NT2/D1 (cell line): ENCODE measurements around the gene PIGS.

Source experiments
- DNase-seq: peaks from one replicate; pipeline ENCODE4 v3.0.0-alpha.2; 2011; ENCODE audit warnings: low read depth, low spot score
- H3K27me3 ChIP-seq: 2 replicates; pipeline ENCODE4 v1.6.0; 2011; ENCODE audit warnings: mild to moderate bottlenecking; ENCODE audit not compliant: insufficient read length, insufficient read depth
- H3K36me3 ChIP-seq: 2 replicates; pipeline ENCODE4 v1.6.1; 2011; ENCODE audit warnings: mild to moderate bottlenecking, low read length, mixed read lengths; ENCODE audit not compliant: insufficient read depth, insufficient read length
- H3K4me1 ChIP-seq: 2 replicates; pipeline ENCODE4 v1.5.1; 2011; ENCODE audit not compliant: insufficient read depth, insufficient read length
- H3K4me3 ChIP-seq: 2 replicates; pipeline ENCODE4 v1.5.1; 2011; ENCODE audit warnings: low read depth; ENCODE audit not compliant: insufficient read length
- H3K9ac ChIP-seq: 2 replicates; pipeline ENCODE4 v1.6.0; 2011; ENCODE audit warnings: low read depth; ENCODE audit not compliant: insufficient read length
- H3K9me3 ChIP-seq: 2 replicates; pipeline ENCODE4 v1.5.1; 2011; ENCODE audit warnings: mild to moderate bottlenecking, low read length; ENCODE audit not compliant: insufficient read depth
- SUZ12 ChIP-seq: IDR thresholded peaks from 2 replicates; pipeline ENCODE4 v1.6.1; 2011; ENCODE audit not compliant: insufficient read length, insufficient read depth; ENCODE audit errors: extremely low read depth
- YY1 ChIP-seq: IDR thresholded peaks from 2 replicates; pipeline ENCODE4 v1.6.1; 2011; ENCODE audit not compliant: insufficient read length, insufficient read depth
- ZNF274 ChIP-seq: IDR thresholded peaks from 2 replicates; pipeline ENCODE4 v1.6.1; 2011; ENCODE audit warnings: mild to moderate bottlenecking, low read depth, low read length

The PIGS gene

GRCh38 chr17:28549236-28550132, 21.8 kb downstream of the PIGS start:
- TF ChIP-seq YY1 (no peak), SUZ12 (no peak), ZNF274 (no peak)
- Histone ChIP-seq H3K36me3 (peaks cover 32% of the 10 kb centered on the region), H3K4me3 (no peak overlapping the region), H3K9ac (no peak overlapping the region), H3K4me1 (peaks cover 18% of the 10 kb centered on the region), H3K27me3 (no peaks in the 10 kb centered on the region), H3K9me3 (no peaks in the 10 kb centered on the region)
- no peak for DNase-seq

GRCh38 chr17:28548417-28549130, 22.8 kb downstream of the PIGS start:
- no peak overlapping the region for H3K4me3 ChIP-seq

GRCh38 chr17:28547623-28548416, 23.5 kb downstream of the PIGS start:
- Histone ChIP-seq H3K27me3 (no peaks in the 10 kb centered on the region), H3K9ac (no peak overlapping the region), H3K4me1 (peaks cover 19% of the 10 kb centered on the region), H3K9me3 (no peaks in the 10 kb centered on the region), H3K36me3 (peaks cover 21% of the 10 kb centered on the region), H3K4me3 (no peak overlapping the region)
- TF ChIP-seq ZNF274, result no peak
- TF ChIP-seq SUZ12, result no peak
- no peak for TF ChIP-seq YY1
- DNase-seq, result no peak

More at GRCh38 chr17:28548417-28549130, 22.8 kb downstream of the PIGS start:
- no peak for DNase-seq
- TF ChIP-seq ZNF274, result no peak
- H3K9me3 ChIP-seq, result no peaks in the 10 kb centered on the region
- no peaks in the 10 kb centered on the region for H3K27me3 ChIP-seq
- H3K4me1 ChIP-seq, result peaks cover 19% of the 10 kb centered on the region
- peaks cover 23% of the 10 kb centered on the region for H3K36me3 ChIP-seq
- no peak overlapping the region for H3K9ac ChIP-seq

GRCh38 chr17:28547096-28547622, 24.2 kb downstream of the PIGS start:
- no peak for TF ChIP-seq ZNF274
- TF ChIP-seq SUZ12, result no peak
- no peak for TF ChIP-seq YY1
- Histone ChIP-seq H3K4me3 (no peak overlapping the region), H3K9me3 (no peaks in the 10 kb centered on the region), H3K27me3 (no peaks in the 10 kb centered on the region), H3K4me1 (peaks cover 19% of the 10 kb centered on the region), H3K36me3 (peaks cover 21% of the 10 kb centered on the region), H3K9ac (no peak overlapping the region)
- no peak for DNase-seq

GRCh38 chr17:28545787-28546415, 25.4 kb downstream of the PIGS start:
- H3K4me3 ChIP-seq, result no peak overlapping the region
- no peaks in the 10 kb centered on the region for H3K27me3 ChIP-seq
- H3K36me3 ChIP-seq, result peaks cover 21% of the 10 kb centered on the region
- peaks cover 19% of the 10 kb centered on the region for H3K4me1 ChIP-seq
- H3K9me3 ChIP-seq, result no peaks in the 10 kb centered on the region
- no peak for DNase-seq
- TF ChIP-seq ZNF274 (no peak), SUZ12 (no peak), YY1 (no peak)
- no peak overlapping the region for H3K9ac ChIP-seq

- peaks cover 18% of the 10 kb centered on the region for H3K36me3 ChIP-seq
- H3K4me1 ChIP-seq, result peaks cover 19% of the 10 kb centered on the region
- TF ChIP-seq YY1, result no peak
- TF ChIP-seq ZNF274, result no peak
- no peak for TF ChIP-seq SUZ12
- no peak for DNase-seq
- H3K9ac ChIP-seq, result no peak overlapping the region
- no peaks in the 10 kb centered on the region for H3K9me3 ChIP-seq
- H3K27me3 ChIP-seq, result no peaks in the 10 kb centered on the region
- no peak overlapping the region for H3K4me3 ChIP-seq
These were observed 26.2 kb downstream of the PIGS start for GRCh38 chr17:28545141-28545503.
